SK-N-SH treated with all-trans-retinoic acid at 6 μM for 48 hours (cell line): ENCODE measurements around the gene DST.

Experiments used
- ATAC-seq: fragments of 200-7000 bp; cut with Tn5 transposase; 3 replicates; pipeline ENCODE4 v1.9.1; 2020; ENCODE audit warnings: mild to moderate bottlenecking, moderate library complexity
- ARNTL ChIP-seq: fragments of 450-650 bp; formaldehyde crosslinking; IDR thresholded peaks from 2 replicates; pipeline ENCODE4 v1.5.0; 2020; ENCODE audit warnings: low read depth, mild to moderate bottlenecking, moderate library complexity, borderline replicate concordance
- BACH2 ChIP-seq: fragments of 250-450 bp; sonication (Bioruptor Pico); IDR thresholded peaks from 2 replicates; pipeline ENCODE4 v1.9.0; 2021; ENCODE audit warnings: mild to moderate bottlenecking, borderline replicate concordance
- CSDC2 ChIP-seq: fragments of 250-450 bp; sonication (Bioruptor Pico); IDR thresholded peaks from 2 replicates; pipeline ENCODE4 v1.5.0; 2020; ENCODE audit warnings: mild to moderate bottlenecking, moderate library complexity
- ESRRG ChIP-seq: fragments of 250-450 bp; sonication (Bioruptor Pico); IDR thresholded peaks from 2 replicates; pipeline ENCODE4 v1.6.1; 2021; ENCODE audit warnings: mild to moderate bottlenecking
- GLIS3 ChIP-seq: fragments of 250-450 bp; sonication (Bioruptor Pico); IDR thresholded peaks from 2 replicates; pipeline ENCODE4 v1.5.0; 2020; ENCODE audit warnings: mild to moderate bottlenecking, moderate library complexity
- ISL1 ChIP-seq: fragments of 250-450 bp; sonication (Bioruptor Pico); IDR thresholded peaks from 2 replicates; pipeline ENCODE4 v2.1.2; 2022; ENCODE audit warnings: mild to moderate bottlenecking, moderate library complexity
- OSR1 ChIP-seq: fragments of 250-450 bp; sonication (Bioruptor Pico); IDR thresholded peaks from 2 replicates; pipeline ENCODE4 v1.8.0; 2022; ENCODE audit warnings: moderate library complexity, mild to moderate bottlenecking, inconsistent platforms
- PPARA ChIP-seq: fragments of 250-450 bp; sonication (Bioruptor Pico); IDR thresholded peaks from 2 replicates; pipeline ENCODE4 v1.5.0; 2020; ENCODE audit warnings: mild to moderate bottlenecking, borderline replicate concordance
- RARB ChIP-seq: fragments of 250-450 bp; sonication (Bioruptor Pico); IDR thresholded peaks from 2 replicates; pipeline ENCODE4 v1.8.0; 2021; ENCODE audit warnings: mild to moderate bottlenecking, moderate library complexity
- SNAI2 ChIP-seq: fragments of 250-450 bp; sonication (Bioruptor Pico); IDR thresholded peaks from 2 replicates; pipeline ENCODE4 v1.5.0; 2020; ENCODE audit warnings: mild to moderate bottlenecking, moderate library complexity
- TCF4 ChIP-seq: fragments of 250-450 bp; sonication (Bioruptor Pico); IDR thresholded peaks from 2 replicates; pipeline ENCODE4 v1.8.0; 2021; ENCODE audit warnings: mild to moderate bottlenecking, moderate library complexity, borderline replicate concordance
- TOX ChIP-seq: fragments of 250-450 bp; sonication (Bioruptor Pico); IDR thresholded peaks from 2 replicates; pipeline ENCODE4 v1.8.0; 2021; ENCODE audit warnings: mild to moderate bottlenecking, moderate library complexity, borderline replicate concordance
- ZC3H10 ChIP-seq: fragments of 250-450 bp; sonication (Bioruptor Pico); IDR thresholded peaks from 2 replicates; pipeline ENCODE4 v1.5.1; 2021; ENCODE audit warnings: mild to moderate bottlenecking, moderate library complexity
- ZFP3 ChIP-seq: fragments of 250-450 bp; sonication (Bioruptor Pico); IDR thresholded peaks from 2 replicates; pipeline ENCODE4 v1.5.0; 2020; ENCODE audit warnings: mild to moderate bottlenecking, moderate library complexity
- ZNF565 ChIP-seq: fragments of 450-650 bp; formaldehyde crosslinking; conservative IDR thresholded peaks from 2 replicates; pipeline ENCODE4 v1.5.0; 2020; ENCODE audit warnings: low read depth, mild to moderate bottlenecking, moderate library complexity
- ZNF70 ChIP-seq: fragments of 450-650 bp; formaldehyde crosslinking; IDR thresholded peaks from 2 replicates; pipeline ENCODE4 v1.5.0; 2020; ENCODE audit warnings: mild to moderate bottlenecking, moderate library complexity
- ZNF8 ChIP-seq: fragments of 450-650 bp; formaldehyde crosslinking; IDR thresholded peaks from 2 replicates; pipeline ENCODE4 v1.5.0; 2020; ENCODE audit warnings: mild to moderate bottlenecking, moderate library complexity
- TF ChIP-seq, protein P1 (sequence below): fragments of 250-450 bp; sonication (Bioruptor Pico); IDR thresholded peaks from 2 replicates; pipeline ENCODE4 v1.5.0; 2020; ENCODE audit warnings: mild to moderate bottlenecking, moderate library complexity
- TF ChIP-seq, protein P2 (sequence below): fragments of 250-450 bp; sonication (Bioruptor Pico); IDR thresholded peaks from 2 replicates; pipeline ENCODE4 v1.5.1; 2020; ENCODE audit warnings: low read depth, mild to moderate bottlenecking, moderate library complexity
- TF ChIP-seq, protein P3 (sequence below): fragments of 250-450 bp; sonication (Bioruptor Pico); IDR thresholded peaks from 2 replicates; pipeline ENCODE4 v1.8.0; 2020; ENCODE audit warnings: mild to moderate bottlenecking, moderate library complexity, borderline replicate concordance
- TF ChIP-seq, protein P4 (sequence below): fragments of 250-450 bp; sonication (Bioruptor Pico); IDR thresholded peaks from 2 replicates; pipeline ENCODE4 v1.5.1; 2021; ENCODE audit warnings: mild to moderate bottlenecking, moderate library complexity
- TF ChIP-seq, protein P5 (sequence below): fragments of 250-450 bp; sonication (Bioruptor Pico); IDR thresholded peaks from 2 replicates; pipeline ENCODE4 v1.8.0; 2021; ENCODE audit warnings: low read depth, mild to moderate bottlenecking, moderate library complexity, borderline replicate concordance

Gene DST

DNA sequence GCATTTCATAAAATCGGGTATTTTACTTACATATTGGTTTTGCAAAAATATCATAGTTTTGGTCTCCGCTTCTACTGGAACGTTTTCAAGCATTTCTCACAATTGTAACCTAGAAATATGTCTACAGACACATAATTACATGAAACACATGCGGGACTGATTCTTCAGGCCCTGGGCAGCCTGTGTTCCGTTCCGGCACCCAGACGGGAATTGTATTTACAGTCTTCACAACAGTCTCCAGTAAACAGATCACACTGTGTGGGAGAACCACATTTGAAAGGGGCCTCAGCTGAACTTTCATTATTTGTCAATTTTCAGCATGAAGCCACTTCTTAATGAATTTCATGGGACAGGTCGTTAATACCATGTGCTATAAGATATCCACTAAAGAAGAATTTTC lies 196.9 kb downstream of the DST start:
- ATAC-seq = no peak

DNA sequence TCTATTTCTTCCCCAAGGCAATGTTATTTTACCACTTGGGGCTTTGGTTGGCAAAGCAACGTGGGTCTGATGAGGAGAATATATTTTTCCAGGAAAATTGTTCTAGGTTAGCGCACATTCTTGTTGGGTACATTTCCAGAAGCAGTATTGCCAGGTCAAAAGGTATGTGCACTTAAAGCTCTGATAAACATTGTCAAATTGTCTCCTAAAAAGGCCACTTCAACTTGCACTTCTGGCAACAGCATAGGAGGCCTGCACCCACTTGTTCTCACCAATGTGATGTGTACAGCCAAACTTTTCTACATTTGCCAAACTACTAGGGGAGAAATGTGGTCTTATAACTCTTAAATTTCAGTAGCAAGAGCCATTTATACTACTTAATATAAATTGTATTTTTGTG lies 197.8 kb downstream of the DST start:
- ATAC-seq = no peak
- TF ChIP-seq ZFP3 = no peak
- TF ChIP-seq, protein P1, sequence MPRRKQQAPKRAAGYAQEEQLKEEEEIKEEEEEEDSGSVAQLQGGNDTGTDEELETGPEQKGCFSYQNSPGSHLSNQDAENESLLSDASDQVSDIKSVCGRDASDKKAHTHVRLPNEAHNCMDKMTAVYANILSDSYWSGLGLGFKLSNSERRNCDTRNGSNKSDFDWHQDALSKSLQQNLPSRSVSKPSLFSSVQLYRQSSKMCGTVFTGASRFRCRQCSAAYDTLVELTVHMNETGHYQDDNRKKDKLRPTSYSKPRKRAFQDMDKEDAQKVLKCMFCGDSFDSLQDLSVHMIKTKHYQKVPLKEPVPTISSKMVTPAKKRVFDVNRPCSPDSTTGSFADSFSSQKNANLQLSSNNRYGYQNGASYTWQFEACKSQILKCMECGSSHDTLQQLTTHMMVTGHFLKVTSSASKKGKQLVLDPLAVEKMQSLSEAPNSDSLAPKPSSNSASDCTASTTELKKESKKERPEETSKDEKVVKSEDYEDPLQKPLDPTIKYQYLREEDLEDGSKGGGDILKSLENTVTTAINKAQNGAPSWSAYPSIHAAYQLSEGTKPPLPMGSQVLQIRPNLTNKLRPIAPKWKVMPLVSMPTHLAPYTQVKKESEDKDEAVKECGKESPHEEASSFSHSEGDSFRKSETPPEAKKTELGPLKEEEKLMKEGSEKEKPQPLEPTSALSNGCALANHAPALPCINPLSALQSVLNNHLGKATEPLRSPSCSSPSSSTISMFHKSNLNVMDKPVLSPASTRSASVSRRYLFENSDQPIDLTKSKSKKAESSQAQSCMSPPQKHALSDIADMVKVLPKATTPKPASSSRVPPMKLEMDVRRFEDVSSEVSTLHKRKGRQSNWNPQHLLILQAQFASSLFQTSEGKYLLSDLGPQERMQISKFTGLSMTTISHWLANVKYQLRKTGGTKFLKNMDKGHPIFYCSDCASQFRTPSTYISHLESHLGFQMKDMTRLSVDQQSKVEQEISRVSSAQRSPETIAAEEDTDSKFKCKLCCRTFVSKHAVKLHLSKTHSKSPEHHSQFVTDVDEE (CRISPR knock-in tag) = no peak
- TF ChIP-seq, protein P2, sequence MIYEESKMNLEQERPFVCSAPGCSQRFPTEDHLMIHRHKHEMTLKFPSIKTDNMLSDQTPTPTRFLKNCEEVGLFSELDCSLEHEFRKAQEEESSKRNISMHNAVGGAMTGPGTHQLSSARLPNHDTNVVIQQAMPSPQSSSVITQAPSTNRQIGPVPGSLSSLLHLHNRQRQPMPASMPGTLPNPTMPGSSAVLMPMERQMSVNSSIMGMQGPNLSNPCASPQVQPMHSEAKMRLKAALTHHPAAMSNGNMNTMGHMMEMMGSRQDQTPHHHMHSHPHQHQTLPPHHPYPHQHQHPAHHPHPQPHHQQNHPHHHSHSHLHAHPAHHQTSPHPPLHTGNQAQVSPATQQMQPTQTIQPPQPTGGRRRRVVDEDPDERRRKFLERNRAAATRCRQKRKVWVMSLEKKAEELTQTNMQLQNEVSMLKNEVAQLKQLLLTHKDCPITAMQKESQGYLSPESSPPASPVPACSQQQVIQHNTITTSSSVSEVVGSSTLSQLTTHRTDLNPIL (CRISPR knock-in tag) = no peak
- TF ChIP-seq, protein P3, sequence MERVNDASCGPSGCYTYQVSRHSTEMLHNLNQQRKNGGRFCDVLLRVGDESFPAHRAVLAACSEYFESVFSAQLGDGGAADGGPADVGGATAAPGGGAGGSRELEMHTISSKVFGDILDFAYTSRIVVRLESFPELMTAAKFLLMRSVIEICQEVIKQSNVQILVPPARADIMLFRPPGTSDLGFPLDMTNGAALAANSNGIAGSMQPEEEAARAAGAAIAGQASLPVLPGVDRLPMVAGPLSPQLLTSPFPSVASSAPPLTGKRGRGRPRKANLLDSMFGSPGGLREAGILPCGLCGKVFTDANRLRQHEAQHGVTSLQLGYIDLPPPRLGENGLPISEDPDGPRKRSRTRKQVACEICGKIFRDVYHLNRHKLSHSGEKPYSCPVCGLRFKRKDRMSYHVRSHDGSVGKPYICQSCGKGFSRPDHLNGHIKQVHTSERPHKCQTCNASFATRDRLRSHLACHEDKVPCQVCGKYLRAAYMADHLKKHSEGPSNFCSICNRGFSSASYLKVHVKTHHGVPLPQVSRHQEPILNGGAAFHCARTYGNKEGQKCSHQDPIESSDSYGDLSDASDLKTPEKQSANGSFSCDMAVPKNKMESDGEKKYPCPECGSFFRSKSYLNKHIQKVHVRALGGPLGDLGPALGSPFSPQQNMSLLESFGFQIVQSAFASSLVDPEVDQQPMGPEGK = no peak
- no peak for TF ChIP-seq PPARA
- no peak for TF ChIP-seq TCF4 (CRISPR knock-in tag)
- TF ChIP-seq ARNTL (CRISPR knock-in tag) = no peak
- no peak for TF ChIP-seq RARB (CRISPR knock-in tag)
- no peak for TF ChIP-seq ZNF70
- TF ChIP-seq, protein P4, sequence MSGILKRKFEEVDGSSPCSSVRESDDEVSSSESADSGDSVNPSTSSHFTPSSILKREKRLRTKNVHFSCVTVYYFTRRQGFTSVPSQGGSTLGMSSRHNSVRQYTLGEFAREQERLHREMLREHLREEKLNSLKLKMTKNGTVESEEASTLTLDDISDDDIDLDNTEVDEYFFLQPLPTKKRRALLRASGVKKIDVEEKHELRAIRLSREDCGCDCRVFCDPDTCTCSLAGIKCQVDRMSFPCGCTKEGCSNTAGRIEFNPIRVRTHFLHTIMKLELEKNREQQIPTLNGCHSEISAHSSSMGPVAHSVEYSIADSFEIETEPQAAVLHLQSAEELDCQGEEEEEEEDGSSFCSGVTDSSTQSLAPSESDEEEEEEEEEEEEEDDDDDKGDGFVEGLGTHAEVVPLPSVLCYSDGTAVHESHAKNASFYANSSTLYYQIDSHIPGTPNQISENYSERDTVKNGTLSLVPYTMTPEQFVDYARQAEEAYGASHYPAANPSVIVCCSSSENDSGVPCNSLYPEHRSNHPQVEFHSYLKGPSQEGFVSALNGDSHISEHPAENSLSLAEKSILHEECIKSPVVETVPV (CRISPR knock-in tag) = no peak
- no peak for TF ChIP-seq ZC3H10 (CRISPR knock-in tag)
- TF ChIP-seq TOX (CRISPR knock-in tag) = no peak
- TF ChIP-seq ISL1 (CRISPR knock-in tag) = no peak
- TF ChIP-seq BACH2 (CRISPR knock-in tag) = no peak
- TF ChIP-seq ZNF8 (CRISPR knock-in tag) = no peak
- TF ChIP-seq, protein P5, sequence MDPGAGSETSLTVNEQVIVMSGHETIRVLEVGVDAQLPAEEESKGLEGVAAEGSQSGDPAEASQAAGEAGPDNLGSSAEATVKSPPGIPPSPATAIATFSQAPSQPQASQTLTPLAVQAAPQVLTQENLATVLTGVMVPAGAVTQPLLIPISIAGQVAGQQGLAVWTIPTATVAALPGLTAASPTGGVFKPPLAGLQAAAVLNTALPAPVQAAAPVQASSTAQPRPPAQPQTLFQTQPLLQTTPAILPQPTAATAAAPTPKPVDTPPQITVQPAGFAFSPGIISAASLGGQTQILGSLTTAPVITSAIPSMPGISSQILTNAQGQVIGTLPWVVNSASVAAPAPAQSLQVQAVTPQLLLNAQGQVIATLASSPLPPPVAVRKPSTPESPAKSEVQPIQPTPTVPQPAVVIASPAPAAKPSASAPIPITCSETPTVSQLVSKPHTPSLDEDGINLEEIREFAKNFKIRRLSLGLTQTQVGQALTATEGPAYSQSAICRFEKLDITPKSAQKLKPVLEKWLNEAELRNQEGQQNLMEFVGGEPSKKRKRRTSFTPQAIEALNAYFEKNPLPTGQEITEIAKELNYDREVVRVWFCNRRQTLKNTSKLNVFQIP = no peak

More for the DNA sequence above, 196.9 kb downstream of the DST start:
- TF ChIP-seq SNAI2 (CRISPR knock-in tag) = no peak
- TF ChIP-seq RARB (CRISPR knock-in tag) = no peak
- no peak for TF ChIP-seq OSR1 (CRISPR knock-in tag)
- TF ChIP-seq GLIS3 (CRISPR knock-in tag) = no peak
- TF ChIP-seq ZNF8 (CRISPR knock-in tag) = no peak
- TF ChIP-seq CSDC2 (CRISPR knock-in tag) = no peak
- TF ChIP-seq, protein P4 (CRISPR knock-in tag) = no peak
- TF ChIP-seq ZNF565 (CRISPR knock-in tag) = no peak
- TF ChIP-seq ZC3H10 (CRISPR knock-in tag) = no peak
- TF ChIP-seq ESRRG (CRISPR knock-in tag) = no peak
- TF ChIP-seq TCF4 (CRISPR knock-in tag) = no peak
- no peak for TF ChIP-seq ARNTL (CRISPR knock-in tag)
- no peak for TF ChIP-seq BACH2 (CRISPR knock-in tag)
- TF ChIP-seq, protein P1 (CRISPR knock-in tag) = no peak
- TF ChIP-seq, all 23 proteins: peak for 0
